HG02642 (cell line): ENCODE measurements around the gene ARL5A.

Experiments used
- ATAC-seq: cut with Tn5 transposase; IDR thresholded peaks from one replicate; pipeline ENCODE4 v1.9.1; 2021; ENCODE audit warnings: mild to moderate bottlenecking; ENCODE audit not compliant: unreplicated experiment, poor library complexity

Gene ARL5A

GRCh38 chr2:151771599-151772358 is 56.4 kb downstream of the ARL5A start:
- peak; percentile 97 for ATAC-seq

GRCh38 chr2:151770995-151771394 is 57.2 kb downstream of the ARL5A start:
- peak; percentile 25 for ATAC-seq

GRCh38 chr2:151769606-151770005 is 58.6 kb downstream of the ARL5A start:
- no peak for ATAC-seq

- no peak for ATAC-seq
Measured at GRCh38 chr2:151767536-151767935, 60.7 kb downstream of the ARL5A start.

- ATAC-seq: peak; percentile 57
Measured at GRCh38 chr2:151766437-151767153, 61.6 kb downstream of the ARL5A start.

- ATAC-seq: no peak
Measured at GRCh38 chr2:151765760-151766410, 62.3 kb downstream of the ARL5A start.

GRCh38 chr2:151762694-151763093 is 65.5 kb downstream of the ARL5A start:
- ATAC-seq: no peak

- ATAC-seq: no peak
Measured at GRCh38 chr2:151761687-151762086, 66.5 kb downstream of the ARL5A start.

- ATAC-seq: no peak
Measured at GRCh38 chr2:151761193-151761592, 67.0 kb downstream of the ARL5A start.

GRCh38 chr2:151760139-151760650 is 68.0 kb downstream of the ARL5A start:
- ATAC-seq: no peak

- no peak for ATAC-seq
Measured at GRCh38 chr2:151758744-151759143, 69.5 kb downstream of the ARL5A start.

GRCh38 chr2:151757861-151758260 is 70.4 kb downstream of the ARL5A start:
- no peak for ATAC-seq

GRCh38 chr2:151756820-151757219 is 71.4 kb downstream of the ARL5A start:
- no peak for ATAC-seq

- ATAC-seq: no peak
Measured at GRCh38 chr2:151754253-151754897, 73.8 kb downstream of the ARL5A start.

- no peak for ATAC-seq
Measured at GRCh38 chr2:151753540-151753939, 74.7 kb downstream of the ARL5A start.
